PC-9 (cell line): ENCODE measurements around the gene NUDT6.

Source experiments
- EZH2 ChIP-seq: fragments of 200-600 bp; sonication (generic); IDR thresholded peaks from 2 replicates; pipeline ENCODE4 v1.8.0; 2017; ENCODE audit warnings: antibody characterized with exemption, low read depth
- TF ChIP-seq, protein P1 (sequence below): fragments of 200-600 bp; sonication (generic); conservative IDR thresholded peaks from 2 replicates; pipeline ENCODE4 v1.6.1; 2017; ENCODE audit warnings: mixed run types, antibody characterized with exemption, mild to moderate bottlenecking, moderate library complexity

DNA sequence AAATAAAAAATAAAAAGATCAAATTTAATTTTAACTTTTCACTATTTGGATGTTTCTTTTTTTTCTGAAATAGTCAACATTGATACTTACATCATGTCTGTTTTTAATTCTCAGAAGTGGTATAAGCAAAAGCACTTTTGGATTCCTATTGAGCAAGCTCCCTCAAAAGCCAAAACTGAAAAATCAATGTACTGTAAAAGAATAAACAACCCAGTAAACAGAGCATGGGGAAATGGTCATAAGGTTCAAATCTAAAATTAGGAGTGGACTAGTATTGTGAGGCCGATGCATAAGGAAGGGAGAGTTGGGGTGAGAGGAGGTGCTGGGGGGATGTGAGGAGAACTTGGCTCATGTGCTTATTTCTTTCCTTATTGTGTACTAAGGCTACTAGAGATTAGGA is 37.9 kb downstream of the NUDT6 start:
- TF ChIP-seq EZH2 = no peak
- TF ChIP-seq, protein P1, sequence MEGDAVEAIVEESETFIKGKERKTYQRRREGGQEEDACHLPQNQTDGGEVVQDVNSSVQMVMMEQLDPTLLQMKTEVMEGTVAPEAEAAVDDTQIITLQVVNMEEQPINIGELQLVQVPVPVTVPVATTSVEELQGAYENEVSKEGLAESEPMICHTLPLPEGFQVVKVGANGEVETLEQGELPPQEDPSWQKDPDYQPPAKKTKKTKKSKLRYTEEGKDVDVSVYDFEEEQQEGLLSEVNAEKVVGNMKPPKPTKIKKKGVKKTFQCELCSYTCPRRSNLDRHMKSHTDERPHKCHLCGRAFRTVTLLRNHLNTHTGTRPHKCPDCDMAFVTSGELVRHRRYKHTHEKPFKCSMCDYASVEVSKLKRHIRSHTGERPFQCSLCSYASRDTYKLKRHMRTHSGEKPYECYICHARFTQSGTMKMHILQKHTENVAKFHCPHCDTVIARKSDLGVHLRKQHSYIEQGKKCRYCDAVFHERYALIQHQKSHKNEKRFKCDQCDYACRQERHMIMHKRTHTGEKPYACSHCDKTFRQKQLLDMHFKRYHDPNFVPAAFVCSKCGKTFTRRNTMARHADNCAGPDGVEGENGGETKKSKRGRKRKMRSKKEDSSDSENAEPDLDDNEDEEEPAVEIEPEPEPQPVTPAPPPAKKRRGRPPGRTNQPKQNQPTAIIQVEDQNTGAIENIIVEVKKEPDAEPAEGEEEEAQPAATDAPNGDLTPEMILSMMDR = no peak
